Panc1 (cell line): ENCODE data around the gene ENTPD5. TPM values are rescaled to one million over a fixed set of nuclear protein-coding genes. Genes with fewer than 3 reads are reported as not detected.

Experiments
- ATAC-seq: fragments of 200-7000 bp; cut with Tn5 transposase; 2 replicates; pipeline ENCODE4 v1.9.1; 2020; ENCODE audit warnings: mild to moderate bottlenecking, moderate library complexity
- BruUV-seq: library from RNA; stranded (reverse); fragments of 400-500 nt; replicated peaks from 2 replicates; lab custom pipeline; 2021; lab: Mats Ljungman, UMichigan
- CTCF ChIA-PET: fragments of 300-600 bp; sonication (Branson Sonifier 250); formaldehyde crosslinking; loops from one replicate; lab custom pipeline; 2022; ENCODE audit warnings: antibody characterized with exemption; lab: Charles Lee
- POLR2A ChIA-PET: fragments of 300-600 bp; sonication (Branson Sonifier 250); formaldehyde crosslinking; loops from one replicate; lab custom pipeline; 2022; ENCODE audit warnings: antibody characterized with exemption; lab: Charles Lee
- DNase-seq: peaks from one replicate; pipeline ENCODE4 v3.0.0-alpha.2; 2010; ENCODE audit warnings: low read depth, low spot score
- H3K27ac ChIP-seq: 2 replicates; pipeline ENCODE4 v1.5.1; 2011; ENCODE audit warnings: mild to moderate bottlenecking, low read length, inconsistent platforms
- H3K27me3 ChIP-seq: fragments of 200-500 bp; sonication (Bioruptor generic); 2 replicates; pipeline ENCODE4 v1.6.0; 2014; ENCODE audit warnings: low read length, inconsistent platforms; ENCODE audit not compliant: control insufficient read depth, insufficient read depth
- H3K36me3 ChIP-seq: fragments of 200-500 bp; sonication (Bioruptor generic); 2 replicates; pipeline ENCODE4 v1.5.1; 2014; ENCODE audit warnings: inconsistent platforms, mild to moderate bottlenecking, low read length, moderate library complexity; ENCODE audit not compliant: control insufficient read depth, insufficient read depth
- H3K4me1 ChIP-seq: 2 replicates; pipeline ENCODE4 v1.5.1; 2011; ENCODE audit warnings: inconsistent platforms, mild to moderate bottlenecking, low read length, moderate library complexity; ENCODE audit not compliant: control insufficient read depth, insufficient read depth
- H3K4me3 ChIP-seq, 2 experiments: 2 replicates each; pipeline ENCODE4 v1.5.1; 2011 to 2012; ENCODE audit warnings: low read depth in 2 of 2, low read length in 2 of 2, mild to moderate bottlenecking in 2 of 2, inconsistent platforms in 1 of 2, moderate library complexity in 1 of 2
- H3K9me3 ChIP-seq: fragments of 200-500 bp; sonication (Bioruptor generic); 2 replicates; pipeline ENCODE4 v1.5.1; 2014; ENCODE audit warnings: low read depth, mild to moderate bottlenecking, inconsistent platforms, low read length, moderate library complexity; ENCODE audit not compliant: control insufficient read depth, insufficient read depth
- POLR2AphosphoS5 ChIP-seq: IDR thresholded peaks from 2 replicates; pipeline ENCODE4 v1.6.1; 2012; ENCODE audit warnings: mild to moderate bottlenecking, low read depth, low read length, moderate library complexity
- SIN3A ChIP-seq: IDR thresholded peaks from 2 replicates; pipeline ENCODE4 v1.6.1; 2012; ENCODE audit warnings: low read depth, mild to moderate bottlenecking, low read length, moderate library complexity, borderline replicate concordance; ENCODE audit not compliant: insufficient read depth
- TCF7L2 ChIP-seq: IDR thresholded peaks from 2 replicates; pipeline ENCODE4 v1.6.1; 2011; ENCODE audit warnings: mild to moderate bottlenecking, low read depth, low read length, inconsistent platforms
- in situ Hi-C: cut with HindIII; loops from 2 replicates; pipeline ENCODE4 v1.10.0; 2016; ENCODE audit warnings: low sequenced_read_pairs, low pct_unique_long_range_greater_than_20kb
- intact Hi-C: fragments of 100-400 bp; cut with micrococcal nuclease; formaldehyde crosslinking; loops from one replicate; pipeline ENCODE4 v1.10.0; 2022; ENCODE audit not compliant: unreplicated experiment
- total RNA-seq: library from RNA; stranded (reverse); gene quantifications from one replicate; pipeline ENCODE4 v1.2.1, GENCODE V29; 2021; ENCODE audit not compliant: unreplicated experiment
- TF ChIP-seq, protein P1 (sequence below): fragments of 450-650 bp; IDR thresholded peaks from 2 replicates; pipeline ENCODE4 v1.5.1; 2017; ENCODE audit warnings: mild to moderate bottlenecking
- TF ChIP-seq, protein P2 (sequence below), 2 experiments: IDR thresholded peaks; 2 replicates each; pipeline ENCODE4 v1.6.1; 2011 to 2012; ENCODE audit warnings: low read depth in 2 of 2, control low read depth in 1 of 2, low read length in 1 of 2, mild to moderate bottlenecking in 1 of 2, moderate library complexity in 1 of 2; ENCODE audit not compliant: insufficient read depth in 1 of 2

Gene ENTPD5
- total RNA-seq, 1 experiment from 2014 or later: 13.0 TPM

DNA sequence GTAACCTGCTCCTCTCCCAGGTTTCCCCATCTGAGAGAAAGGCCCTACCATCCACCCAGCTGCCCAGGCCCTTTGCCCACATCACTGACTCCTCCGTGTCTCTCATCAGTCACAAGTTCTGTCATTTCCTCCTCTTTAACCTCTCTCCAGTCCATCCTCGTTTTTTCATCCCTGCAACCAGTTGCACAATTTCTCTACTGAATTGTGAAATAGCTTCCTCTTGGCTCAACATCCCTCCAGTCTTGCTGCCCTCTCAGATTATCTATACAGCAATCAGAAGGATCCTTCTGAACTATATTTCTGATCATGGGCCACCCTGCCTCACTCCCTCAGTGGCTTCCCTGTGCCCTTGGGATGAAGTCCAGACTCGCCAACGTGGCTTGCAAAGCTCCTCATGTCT lies 76.0 kb downstream of the ENTPD5 start:
- in situ Hi-C loops (no loop called here), intact Hi-C loops (no loop called here)
- H3K27ac ChIP-seq: no peak overlapping the region
- H3K9me3 ChIP-seq: no peaks in the 10 kb centered on the region
- H3K27me3 ChIP-seq: no peaks in the 10 kb centered on the region
- TF ChIP-seq TCF7L2 (no peak), POLR2AphosphoS5 (no peak), SIN3A (no peak)
- TF ChIP-seq, protein P1, sequence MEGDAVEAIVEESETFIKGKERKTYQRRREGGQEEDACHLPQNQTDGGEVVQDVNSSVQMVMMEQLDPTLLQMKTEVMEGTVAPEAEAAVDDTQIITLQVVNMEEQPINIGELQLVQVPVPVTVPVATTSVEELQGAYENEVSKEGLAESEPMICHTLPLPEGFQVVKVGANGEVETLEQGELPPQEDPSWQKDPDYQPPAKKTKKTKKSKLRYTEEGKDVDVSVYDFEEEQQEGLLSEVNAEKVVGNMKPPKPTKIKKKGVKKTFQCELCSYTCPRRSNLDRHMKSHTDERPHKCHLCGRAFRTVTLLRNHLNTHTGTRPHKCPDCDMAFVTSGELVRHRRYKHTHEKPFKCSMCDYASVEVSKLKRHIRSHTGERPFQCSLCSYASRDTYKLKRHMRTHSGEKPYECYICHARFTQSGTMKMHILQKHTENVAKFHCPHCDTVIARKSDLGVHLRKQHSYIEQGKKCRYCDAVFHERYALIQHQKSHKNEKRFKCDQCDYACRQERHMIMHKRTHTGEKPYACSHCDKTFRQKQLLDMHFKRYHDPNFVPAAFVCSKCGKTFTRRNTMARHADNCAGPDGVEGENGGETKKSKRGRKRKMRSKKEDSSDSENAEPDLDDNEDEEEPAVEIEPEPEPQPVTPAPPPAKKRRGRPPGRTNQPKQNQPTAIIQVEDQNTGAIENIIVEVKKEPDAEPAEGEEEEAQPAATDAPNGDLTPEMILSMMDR: no peak
- TF ChIP-seq, protein P2, sequence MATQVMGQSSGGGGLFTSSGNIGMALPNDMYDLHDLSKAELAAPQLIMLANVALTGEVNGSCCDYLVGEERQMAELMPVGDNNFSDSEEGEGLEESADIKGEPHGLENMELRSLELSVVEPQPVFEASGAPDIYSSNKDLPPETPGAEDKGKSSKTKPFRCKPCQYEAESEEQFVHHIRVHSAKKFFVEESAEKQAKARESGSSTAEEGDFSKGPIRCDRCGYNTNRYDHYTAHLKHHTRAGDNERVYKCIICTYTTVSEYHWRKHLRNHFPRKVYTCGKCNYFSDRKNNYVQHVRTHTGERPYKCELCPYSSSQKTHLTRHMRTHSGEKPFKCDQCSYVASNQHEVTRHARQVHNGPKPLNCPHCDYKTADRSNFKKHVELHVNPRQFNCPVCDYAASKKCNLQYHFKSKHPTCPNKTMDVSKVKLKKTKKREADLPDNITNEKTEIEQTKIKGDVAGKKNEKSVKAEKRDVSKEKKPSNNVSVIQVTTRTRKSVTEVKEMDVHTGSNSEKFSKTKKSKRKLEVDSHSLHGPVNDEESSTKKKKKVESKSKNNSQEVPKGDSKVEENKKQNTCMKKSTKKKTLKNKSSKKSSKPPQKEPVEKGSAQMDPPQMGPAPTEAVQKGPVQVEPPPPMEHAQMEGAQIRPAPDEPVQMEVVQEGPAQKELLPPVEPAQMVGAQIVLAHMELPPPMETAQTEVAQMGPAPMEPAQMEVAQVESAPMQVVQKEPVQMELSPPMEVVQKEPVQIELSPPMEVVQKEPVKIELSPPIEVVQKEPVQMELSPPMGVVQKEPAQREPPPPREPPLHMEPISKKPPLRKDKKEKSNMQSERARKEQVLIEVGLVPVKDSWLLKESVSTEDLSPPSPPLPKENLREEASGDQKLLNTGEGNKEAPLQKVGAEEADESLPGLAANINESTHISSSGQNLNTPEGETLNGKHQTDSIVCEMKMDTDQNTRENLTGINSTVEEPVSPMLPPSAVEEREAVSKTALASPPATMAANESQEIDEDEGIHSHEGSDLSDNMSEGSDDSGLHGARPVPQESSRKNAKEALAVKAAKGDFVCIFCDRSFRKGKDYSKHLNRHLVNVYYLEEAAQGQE (IDR thresholded peaks at IDR 0.05; ENCODE audit: insufficient read depth in 1 of 2, low read depth in 2 of 2, low read length in 1 of 2): no peak
- no peaks in the 10 kb centered on the region for H3K36me3 ChIP-seq
- CTCF ChIA-PET: no interaction called here
- DNase-seq (no peak), ATAC-seq (no peak)
- H3K4me1 ChIP-seq: no peaks in the 10 kb centered on the region
- POLR2A ChIA-PET: no interaction called here
- no TSS peak for BruUV-seq
- H3K4me3 ChIP-seq: no peak overlapping the region

GRCh38 chr14:73942180-73942579 lies 76.9 kb downstream of the ENTPD5 start:
- Histone ChIP-seq H3K9me3 (no peaks in the 10 kb centered on the region), H3K36me3 (no peaks in the 10 kb centered on the region), H3K4me1 (no peaks in the 10 kb centered on the region), H3K27me3 (no peaks in the 10 kb centered on the region), H3K4me3 (no peak overlapping the region), H3K27ac (no peak overlapping the region)
- no TSS peak for BruUV-seq
- ChIA-PET POLR2A (no interaction called here), CTCF (no interaction called here)
- no peak for TF ChIP-seq POLR2AphosphoS5
- no peak for TF ChIP-seq SIN3A
- TF ChIP-seq, protein P1: no peak
- TF ChIP-seq TCF7L2: no peak
- TF ChIP-seq, protein P2 (IDR thresholded peaks at IDR 0.05; ENCODE audit: insufficient read depth in 1 of 2, low read depth in 2 of 2, low read length in 1 of 2): no peak
- ATAC-seq (no peak), DNase-seq (no peak)
- in situ Hi-C loops (no loop called here), intact Hi-C loops (no loop called here)
